Neural cell (in vitro differentiated cells): Measurements from ENCODE around the gene S100A16. TPM values are rescaled to one million over a fixed set of nuclear protein-coding genes. Genes with fewer than 3 reads are reported as not detected.

Source experiments
- H2AFZ ChIP-seq: fragments of 200-600, 300-800 bp; sonication (generic), shearing (Covaris generic); 2 replicates; pipeline ENCODE4 v1.6.0; 2014; ENCODE audit warnings: low read depth, mild to moderate bottlenecking, antibody characterized with exemption, low read length, moderate library complexity
- H3F3A ChIP-seq: fragments of 200-600 bp; shearing (Covaris generic); 2 replicates; pipeline ENCODE4 v1.6.1; 2016; ENCODE audit warnings: mild to moderate bottlenecking, moderate library complexity, mixed read lengths, antibody characterized with exemption, low read length; ENCODE audit not compliant: insufficient read depth, poor library complexity, severe bottlenecking
- H3K27ac ChIP-seq: fragments of 200-600, 300-800 bp; sonication (generic), shearing (Covaris generic); 2 replicates; pipeline ENCODE4 v1.5.1; 2014; ENCODE audit warnings: mild to moderate bottlenecking, low read length, moderate library complexity
- H3K27me3 ChIP-seq: fragments of 300-800, 200-600 bp; sonication (generic), shearing (Covaris generic); 2 replicates; pipeline ENCODE4 v1.6.0; 2014; ENCODE audit warnings: mild to moderate bottlenecking, low read depth, low read length, moderate library complexity; ENCODE audit not compliant: insufficient read depth
- H3K36me3 ChIP-seq: fragments of 300-800, 200-600 bp; sonication (generic), shearing (Covaris generic); 2 replicates; pipeline ENCODE4 v1.5.1; 2014; ENCODE audit warnings: mild to moderate bottlenecking, antibody characterized with exemption, low read length, moderate library complexity; ENCODE audit not compliant: insufficient read depth
- H3K4me2 ChIP-seq: fragments of 300-800, 200-600 bp; sonication (generic), shearing (Covaris generic); 2 replicates; pipeline ENCODE4 v1.6.0; 2014; ENCODE audit warnings: mild to moderate bottlenecking, low read length
- H3K4me3 ChIP-seq: fragments of 300-800, 200-600 bp; sonication (generic), shearing (Covaris generic); 2 replicates; pipeline ENCODE4 v1.5.1; 2014; ENCODE audit warnings: mild to moderate bottlenecking, low read length, moderate library complexity
- H3K79me2 ChIP-seq: fragments of 200-600 bp; shearing (Covaris generic); replicated peaks from 2 replicates; pipeline ENCODE4 v1.6.0; 2014; ENCODE audit warnings: mild to moderate bottlenecking, low read length, moderate library complexity; ENCODE audit not compliant: insufficient read depth
- H3K9ac ChIP-seq: fragments of 300-800, 200-600 bp; sonication (generic), shearing (Covaris generic); 2 replicates; pipeline ENCODE4 v1.6.1; 2016; ENCODE audit warnings: mild to moderate bottlenecking, low read length, mixed read lengths
- H3K9me2 ChIP-seq: fragments of 200-600 bp; shearing (Covaris generic); 2 replicates; pipeline ENCODE4 v1.6.1; 2016; ENCODE audit warnings: mild to moderate bottlenecking, low read length, mixed read lengths; ENCODE audit not compliant: insufficient read depth
- H3K9me3 ChIP-seq: fragments of 200-600, 300-800 bp; sonication (generic), shearing (Covaris generic); 2 replicates; pipeline ENCODE4 v1.6.1; 2016; ENCODE audit warnings: mild to moderate bottlenecking, mixed run types, low read length, moderate library complexity, mixed read lengths
- H4K20me1 ChIP-seq: fragments of 200-600 bp; shearing (Covaris generic); 2 replicates; pipeline ENCODE4 v1.6.1; 2016; ENCODE audit warnings: mild to moderate bottlenecking, mixed run types; ENCODE audit not compliant: insufficient read depth
- EP300 ChIP-seq: fragments of 450-650 bp; conservative IDR thresholded peaks from 2 replicates; pipeline ENCODE4 v1.6.1; 2014; ENCODE audit warnings: antibody characterized with exemption, mild to moderate bottlenecking, moderate library complexity; ENCODE audit not compliant: poor library complexity, severe bottlenecking
- EZH2 ChIP-seq: fragments of 200-600, 300-800 bp; shearing (Covaris generic), sonication (generic); IDR thresholded peaks from 2 replicates; pipeline ENCODE4 v1.6.1; 2014; ENCODE audit warnings: antibody characterized with exemption, low read length, borderline replicate concordance, mild to moderate bottlenecking; ENCODE audit not compliant: insufficient read depth, poor library complexity, severe bottlenecking
- MXI1 ChIP-seq: fragments of 450-650 bp; conservative IDR thresholded peaks from 2 replicates; pipeline ENCODE4 v1.6.1; 2014; ENCODE audit warnings: antibody characterized with exemption, mild to moderate bottlenecking; ENCODE audit not compliant: poor library complexity, severe bottlenecking
- POLR2AphosphoS5 ChIP-seq: IDR thresholded peaks from 2 replicates; pipeline ENCODE4 v1.6.1; 2012
- RAD21 ChIP-seq: fragments of 450-650 bp; conservative IDR thresholded peaks from 2 replicates; pipeline ENCODE4 v1.6.1; 2014; ENCODE audit warnings: antibody characterized with exemption, mild to moderate bottlenecking, moderate library complexity
- SMC3 ChIP-seq: fragments of 450-650 bp; conservative IDR thresholded peaks from 2 replicates; pipeline ENCODE4 v1.6.1; 2014; ENCODE audit warnings: antibody characterized with exemption, mild to moderate bottlenecking, moderate library complexity; ENCODE audit not compliant: poor library complexity
- TAF1 ChIP-seq: IDR thresholded peaks from 2 replicates; pipeline ENCODE4 v1.6.1; 2012; ENCODE audit warnings: low read depth
- polyA plus RNA-seq: library from polyadenylated mRNA; depleted of rRNA; stranded (reverse); fragments of >200 nt; gene quantifications from 2 replicates; pipeline ENCODE4 v1.2.3, GENCODE V29; 2014
- TF ChIP-seq, protein P1 (sequence below): fragments of 450-650 bp; IDR thresholded peaks from 2 replicates; pipeline ENCODE4 v1.5.1; 2014; ENCODE audit warnings: antibody characterized with exemption, mild to moderate bottlenecking, moderate library complexity; ENCODE audit not compliant: poor library complexity, severe bottlenecking
- TF ChIP-seq, protein P2 (sequence below): IDR thresholded peaks from 2 replicates; pipeline ENCODE4 v1.6.1; 2012; ENCODE audit warnings: borderline replicate concordance

Gene S100A16
- polyA plus RNA-seq, 1 donor from 2014 or later, result not detected

DNA sequence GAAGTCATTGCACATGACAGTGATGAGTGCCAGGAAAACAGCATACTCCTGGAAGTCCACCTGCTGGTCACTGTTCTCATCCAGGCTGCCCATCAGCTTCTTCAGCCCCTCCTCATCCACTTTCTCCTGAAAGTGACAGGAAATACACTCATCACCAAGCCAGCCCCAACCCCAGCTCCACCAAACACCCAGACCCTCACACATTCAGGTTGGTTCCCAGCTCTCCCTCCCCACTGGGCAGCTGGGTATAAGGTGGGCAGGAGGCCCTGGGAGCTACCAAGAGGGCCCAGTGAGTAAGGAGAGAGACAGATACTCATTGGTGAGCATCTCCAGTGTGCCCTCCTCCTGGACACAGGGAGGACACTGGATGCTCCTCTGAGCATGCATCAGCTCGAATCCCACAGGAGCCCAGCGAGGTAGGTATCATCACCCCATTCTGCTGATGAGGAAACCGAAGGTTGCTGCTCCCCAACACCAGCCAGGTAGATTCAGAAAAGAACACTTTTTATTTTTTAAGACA is 51.4 kb downstream of the S100A16 start:
- Histone ChIP-seq H3K79me2 (no peaks in the 10 kb centered on the region), H3K9me3 (no peaks in the 10 kb centered on the region), H3K4me2 (no peak overlapping the region), H3K27me3 (no peaks in the 10 kb centered on the region), H3K9me2 (no peaks in the 10 kb centered on the region), H3K9ac (no peak overlapping the region), H2AFZ (no peak overlapping the region), H3K4me3 (no peak overlapping the region), H3F3A (no peaks in the 10 kb centered on the region), H3K36me3 (no peaks in the 10 kb centered on the region), H3K27ac (no peak overlapping the region), H4K20me1 (no peaks in the 10 kb centered on the region)
- no peak for TF ChIP-seq EP300
- TF ChIP-seq, protein P1, sequence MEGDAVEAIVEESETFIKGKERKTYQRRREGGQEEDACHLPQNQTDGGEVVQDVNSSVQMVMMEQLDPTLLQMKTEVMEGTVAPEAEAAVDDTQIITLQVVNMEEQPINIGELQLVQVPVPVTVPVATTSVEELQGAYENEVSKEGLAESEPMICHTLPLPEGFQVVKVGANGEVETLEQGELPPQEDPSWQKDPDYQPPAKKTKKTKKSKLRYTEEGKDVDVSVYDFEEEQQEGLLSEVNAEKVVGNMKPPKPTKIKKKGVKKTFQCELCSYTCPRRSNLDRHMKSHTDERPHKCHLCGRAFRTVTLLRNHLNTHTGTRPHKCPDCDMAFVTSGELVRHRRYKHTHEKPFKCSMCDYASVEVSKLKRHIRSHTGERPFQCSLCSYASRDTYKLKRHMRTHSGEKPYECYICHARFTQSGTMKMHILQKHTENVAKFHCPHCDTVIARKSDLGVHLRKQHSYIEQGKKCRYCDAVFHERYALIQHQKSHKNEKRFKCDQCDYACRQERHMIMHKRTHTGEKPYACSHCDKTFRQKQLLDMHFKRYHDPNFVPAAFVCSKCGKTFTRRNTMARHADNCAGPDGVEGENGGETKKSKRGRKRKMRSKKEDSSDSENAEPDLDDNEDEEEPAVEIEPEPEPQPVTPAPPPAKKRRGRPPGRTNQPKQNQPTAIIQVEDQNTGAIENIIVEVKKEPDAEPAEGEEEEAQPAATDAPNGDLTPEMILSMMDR, result no peak

DNA sequence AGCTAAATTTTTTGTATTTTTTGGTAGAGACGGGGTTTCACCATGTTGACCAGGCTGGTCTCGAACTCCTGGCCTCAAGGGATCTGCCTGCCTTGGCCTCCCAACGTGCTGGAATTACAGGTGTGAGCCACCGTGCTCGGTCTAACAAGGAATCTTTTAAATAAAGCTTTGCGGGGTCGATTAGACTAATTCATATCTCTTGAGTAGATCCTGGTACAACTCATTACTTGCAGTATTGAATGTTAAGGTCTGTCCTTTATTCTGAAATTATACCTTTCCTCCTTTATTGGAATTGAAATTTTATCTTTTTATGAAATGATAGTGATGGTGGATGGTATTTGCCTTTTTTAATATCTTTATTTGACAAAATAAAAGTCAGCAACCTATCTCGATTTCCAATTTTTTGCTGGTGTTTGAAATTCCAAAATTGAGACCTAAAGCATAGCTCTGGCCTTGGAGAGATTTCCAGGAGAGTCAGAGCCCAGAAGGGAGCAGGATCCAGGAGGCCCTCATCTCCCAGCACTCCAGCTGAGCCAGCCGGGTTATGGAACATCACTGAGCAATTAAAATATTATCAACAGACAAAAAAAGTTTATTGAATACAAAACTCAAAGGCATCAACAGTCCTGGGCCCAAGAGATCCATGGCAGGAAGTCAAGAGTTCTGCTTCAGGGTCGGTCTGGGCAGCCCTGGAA is 52.0 kb downstream of the S100A16 start:
- no peak overlapping the region for H3K9ac ChIP-seq
- no peaks in the 10 kb centered on the region for H3K9me3 ChIP-seq
- H3K4me2 ChIP-seq, result no peak overlapping the region
- no peaks in the 10 kb centered on the region for H3K36me3 ChIP-seq
- H3F3A ChIP-seq, result no peaks in the 10 kb centered on the region
- no peaks in the 10 kb centered on the region for H4K20me1 ChIP-seq
- TF ChIP-seq EP300 (no peak), EZH2 (no peak)
- no peaks in the 10 kb centered on the region for H3K9me2 ChIP-seq
- H3K27ac ChIP-seq, result no peak overlapping the region
- H2AFZ ChIP-seq, result no peak overlapping the region
- no peak overlapping the region for H3K4me3 ChIP-seq
- no peaks in the 10 kb centered on the region for H3K27me3 ChIP-seq
- H3K79me2 ChIP-seq, result no peaks in the 10 kb centered on the region

DNA sequence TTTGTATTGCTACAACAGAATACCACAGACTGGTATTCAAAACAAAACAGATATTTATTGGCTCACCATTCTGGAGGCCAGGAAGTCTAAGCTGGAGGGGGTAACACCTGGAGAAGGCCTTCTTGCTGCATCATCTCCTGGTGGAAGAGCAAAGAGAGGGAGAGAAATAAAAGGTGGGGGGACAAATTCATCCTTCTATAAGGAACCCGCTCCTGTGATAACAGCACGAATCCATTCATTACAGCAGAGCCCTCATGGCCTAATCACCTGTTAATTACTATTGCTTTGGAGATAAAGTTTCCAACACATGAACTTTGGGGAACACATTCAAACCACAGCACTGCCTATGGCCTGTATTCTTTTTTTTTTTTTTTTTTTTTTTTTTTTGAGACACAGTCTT is 52.7 kb downstream of the S100A16 start:
- Histone ChIP-seq H3K9me2 (no peaks in the 10 kb centered on the region), H3K4me3 (no peak overlapping the region), H3K36me3 (no peaks in the 10 kb centered on the region), H3K27ac (no peak overlapping the region), H3K9ac (no peak overlapping the region), H3K27me3 (no peaks in the 10 kb centered on the region), H3K9me3 (no peaks in the 10 kb centered on the region), H3K4me2 (no peak overlapping the region), H3K79me2 (no peaks in the 10 kb centered on the region), H3F3A (no peaks in the 10 kb centered on the region), H2AFZ (no peak overlapping the region), H4K20me1 (no peaks in the 10 kb centered on the region)
- TF ChIP-seq EP300 (no peak), SMC3 (no peak)

DNA sequence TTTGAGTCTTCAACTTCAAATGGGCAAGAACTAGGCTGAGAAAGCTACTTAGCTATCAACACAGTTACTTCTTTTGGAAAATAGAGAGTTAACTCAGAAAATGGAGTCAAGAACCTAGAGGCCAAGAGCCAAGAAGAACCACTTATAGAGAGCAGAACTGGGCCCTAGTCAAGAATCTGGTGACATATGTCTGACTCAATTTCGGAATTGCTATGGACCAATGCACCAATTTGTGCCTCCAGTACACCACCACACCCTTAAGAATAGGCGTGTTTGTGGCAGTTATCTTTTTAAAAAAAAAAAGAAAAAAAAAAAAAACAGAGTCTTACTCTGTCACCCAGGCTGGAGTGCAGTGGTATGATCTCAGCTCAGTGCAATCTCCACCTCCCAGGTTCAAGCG is 55.1 kb downstream of the S100A16 start:
- H3K4me3 ChIP-seq, result no peak overlapping the region
- no peaks in the 10 kb centered on the region for H3F3A ChIP-seq
- H4K20me1 ChIP-seq, result no peaks in the 10 kb centered on the region
- H3K4me2 ChIP-seq, result no peak overlapping the region
- H3K79me2 ChIP-seq, result no peaks in the 10 kb centered on the region
- no peak overlapping the region for H3K27ac ChIP-seq
- H2AFZ ChIP-seq, result no peak overlapping the region
- no peak for TF ChIP-seq RAD21
- no peak for TF ChIP-seq EZH2
- TF ChIP-seq, protein P2, sequence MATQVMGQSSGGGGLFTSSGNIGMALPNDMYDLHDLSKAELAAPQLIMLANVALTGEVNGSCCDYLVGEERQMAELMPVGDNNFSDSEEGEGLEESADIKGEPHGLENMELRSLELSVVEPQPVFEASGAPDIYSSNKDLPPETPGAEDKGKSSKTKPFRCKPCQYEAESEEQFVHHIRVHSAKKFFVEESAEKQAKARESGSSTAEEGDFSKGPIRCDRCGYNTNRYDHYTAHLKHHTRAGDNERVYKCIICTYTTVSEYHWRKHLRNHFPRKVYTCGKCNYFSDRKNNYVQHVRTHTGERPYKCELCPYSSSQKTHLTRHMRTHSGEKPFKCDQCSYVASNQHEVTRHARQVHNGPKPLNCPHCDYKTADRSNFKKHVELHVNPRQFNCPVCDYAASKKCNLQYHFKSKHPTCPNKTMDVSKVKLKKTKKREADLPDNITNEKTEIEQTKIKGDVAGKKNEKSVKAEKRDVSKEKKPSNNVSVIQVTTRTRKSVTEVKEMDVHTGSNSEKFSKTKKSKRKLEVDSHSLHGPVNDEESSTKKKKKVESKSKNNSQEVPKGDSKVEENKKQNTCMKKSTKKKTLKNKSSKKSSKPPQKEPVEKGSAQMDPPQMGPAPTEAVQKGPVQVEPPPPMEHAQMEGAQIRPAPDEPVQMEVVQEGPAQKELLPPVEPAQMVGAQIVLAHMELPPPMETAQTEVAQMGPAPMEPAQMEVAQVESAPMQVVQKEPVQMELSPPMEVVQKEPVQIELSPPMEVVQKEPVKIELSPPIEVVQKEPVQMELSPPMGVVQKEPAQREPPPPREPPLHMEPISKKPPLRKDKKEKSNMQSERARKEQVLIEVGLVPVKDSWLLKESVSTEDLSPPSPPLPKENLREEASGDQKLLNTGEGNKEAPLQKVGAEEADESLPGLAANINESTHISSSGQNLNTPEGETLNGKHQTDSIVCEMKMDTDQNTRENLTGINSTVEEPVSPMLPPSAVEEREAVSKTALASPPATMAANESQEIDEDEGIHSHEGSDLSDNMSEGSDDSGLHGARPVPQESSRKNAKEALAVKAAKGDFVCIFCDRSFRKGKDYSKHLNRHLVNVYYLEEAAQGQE, result no peak
- no peak for TF ChIP-seq MXI1
- TF ChIP-seq EP300, result no peak
- TF ChIP-seq, protein P1, result no peak
- no peak for TF ChIP-seq SMC3
- TF ChIP-seq TAF1, result no peak
- TF ChIP-seq POLR2AphosphoS5, result no peak
- H3K9me3 ChIP-seq, result no peaks in the 10 kb centered on the region
- no peaks in the 10 kb centered on the region for H3K27me3 ChIP-seq
- no peak overlapping the region for H3K9ac ChIP-seq
- no peaks in the 10 kb centered on the region for H3K36me3 ChIP-seq
- no peaks in the 10 kb centered on the region for H3K9me2 ChIP-seq
